ENCODE results near the gene FAM20A.

The FAM20A gene

DNA sequence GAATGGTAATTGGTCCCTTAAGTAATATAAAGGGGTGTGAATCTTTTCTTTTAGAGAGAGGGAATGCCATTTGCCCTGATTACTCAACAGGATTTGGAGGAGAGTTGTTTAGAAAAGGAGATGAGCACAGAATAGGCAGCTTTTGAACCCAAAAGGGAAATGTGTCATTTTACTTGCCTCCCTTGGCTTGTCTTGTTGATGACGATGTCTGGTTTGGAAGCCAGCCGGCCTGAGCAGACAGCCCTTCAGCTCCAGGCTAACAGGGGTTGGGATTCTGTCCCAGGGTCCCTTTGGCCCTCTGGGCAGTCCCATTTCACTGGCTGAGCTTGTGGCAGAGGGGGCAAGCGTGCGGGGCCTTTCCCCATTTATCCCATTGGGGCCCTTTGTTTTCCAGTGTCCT, 111.2 kb downstream of the FAM20A start:
- no peak for DNase-seq

Data from activated T-cell treated with anti-CD3 and anti-CD28 coated beads, Interleukin-2, amount 50 U/mL, for 48 hours (primary cell).